ENCODE measurements around the gene CACNB4. TPM values are rescaled to one million over a fixed set of nuclear protein-coding genes. Genes with fewer than 3 reads are reported as not detected.

The CACNB4 gene
- total and polyA plus RNA-seq, 10 of the 15 experiments (the other 5 are each of a cell fraction or from before 2014, with no cell fraction given): 2.0 to 21.6 (median 9.3) TPM

GRCh38 chr2:152126664-152127063, 27.8 kb upstream of the CACNB4 start:
- ATAC-seq: no peak; the same call in 2 of the 3 replicates
- H3K4me2 ChIP-seq (ENCODE audit: control insufficient read depth, insufficient read depth): no peak overlapping the region
- in situ Hi-C loops (cut with MboI): no loop called here
- intact Hi-C loops (cut with micrococcal nuclease; ENCODE audit: unreplicated experiment): no loop called here
- ChIA-PET RAD21 (ENCODE audit: unreplicated experiment) (no interaction called here), CTCF (interaction anchor here (1.1 kb wide), 1 partner anchor 90 kb away, joined by 3 read pairs; no protein-coding TSS in a partner anchor), SMC1A (ENCODE audit: uncharacterized antibody, unreplicated experiment) (interaction anchor here (1.1 kb wide), 1 partner anchor 17 kb away, joined by 5 read pairs; no protein-coding TSS in a partner anchor), POLR2A (no interaction called here)
- H2AFZ ChIP-seq (ENCODE audit: control insufficient read depth, low read depth, low read length): no peak overlapping the region
- H3K9ac ChIP-seq (ENCODE audit: control insufficient read depth, insufficient read depth, low read length): no peak overlapping the region
- no peak overlapping the region for H3K4me3 ChIP-seq
- H3K9me3 ChIP-seq (replicated peaks; ENCODE audit: control insufficient read depth, insufficient read depth, low read length): no peaks in the 10 kb centered on the region
- no peaks in the 10 kb centered on the region for H3K79me2 ChIP-seq (ENCODE audit: control insufficient read depth, insufficient read depth, low read length)
- BruUV-seq (replicated peaks): no TSS peak
- no peaks in the 10 kb centered on the region for H3K4me1 ChIP-seq (ENCODE audit: control insufficient read depth, insufficient read depth, low read length)
- H4K20me1 ChIP-seq (ENCODE audit: control insufficient read depth, insufficient read depth): no peaks in the 10 kb centered on the region
- no peaks in the 10 kb centered on the region for H3K27me3 ChIP-seq (replicated peaks in 1 of 2; ENCODE audit: control insufficient read depth in 2 of 2, insufficient read depth in 2 of 2, low read length in 1 of 2)
- DNase-seq (ENCODE audit: low read depth, low spot score): no peak
- no peaks in the 10 kb centered on the region for H3K36me3 ChIP-seq (ENCODE audit: control insufficient read depth in 2 of 2, insufficient read depth in 2 of 2, low read length in 1 of 2)
- FAIRE-seq: no peak
- 96% methylated on average over 4 of the region's 4 CpGs for WGBS (ENCODE audit: insufficient coverage, insufficient replicate concordance, low lambda C conversion rate, missing lambda C conversion rate)
- TF ChIP-seq BCL11A (IDR thresholded peaks at IDR 0.05; ENCODE audit: low read depth, low read length) (no peak), NFYB (IDR thresholded peaks at IDR 0.05; ENCODE audit: insufficient read depth, low read depth, low read length) (peak; percentile 45; the same call in 1 of the 2 replicates)
- no peak overlapping the region for H3K27ac ChIP-seq (ENCODE audit: control insufficient read depth, insufficient read depth)

DNA sequence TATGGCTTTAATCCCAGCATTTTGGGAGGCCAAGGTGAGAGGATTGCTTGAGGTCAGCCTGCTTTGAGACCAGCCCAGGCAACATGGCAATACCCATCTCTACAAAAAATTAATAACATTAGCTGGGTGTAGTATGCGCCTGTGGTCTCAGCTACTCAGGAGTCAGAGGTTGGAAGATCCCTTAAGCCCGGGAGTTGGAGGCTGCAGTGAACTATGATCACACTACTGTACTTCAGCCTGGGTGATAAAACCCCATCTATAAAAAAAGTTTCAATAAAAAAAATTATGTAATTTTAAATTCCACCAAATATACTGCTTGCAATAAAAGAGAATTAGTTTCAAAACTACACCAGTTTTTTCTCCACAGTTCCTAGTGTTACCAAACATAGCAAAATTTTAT, 23.3 kb upstream of the CACNB4 start:
- in situ Hi-C loops (cut with MboI): no loop called here

More for the DNA sequence above, 23.3 kb upstream of the CACNB4 start:
- Histone ChIP-seq H3K4me1 (ENCODE audit: control insufficient read depth, insufficient read depth, low read length) (no peaks in the 10 kb centered on the region), H3K9me3 (replicated peaks; ENCODE audit: control insufficient read depth, insufficient read depth, low read length) (no peaks in the 10 kb centered on the region), H2AFZ (ENCODE audit: control insufficient read depth, low read depth, low read length) (no peak overlapping the region), H3K4me2 (ENCODE audit: control insufficient read depth, insufficient read depth) (no peak overlapping the region), H3K27ac (ENCODE audit: control insufficient read depth, insufficient read depth) (no peak overlapping the region), H3K9ac (ENCODE audit: control insufficient read depth, insufficient read depth, low read length) (no peak overlapping the region), H3K79me2 (ENCODE audit: control insufficient read depth, insufficient read depth, low read length) (no peaks in the 10 kb centered on the region), H4K20me1 (ENCODE audit: control insufficient read depth, insufficient read depth) (no peaks in the 10 kb centered on the region), H3K36me3 (ENCODE audit: control insufficient read depth in 2 of 2, insufficient read depth in 2 of 2, low read length in 1 of 2) (no peaks in the 10 kb centered on the region; a peak in 1 of 4 replicates), H3K27me3 (replicated peaks in 1 of 2; ENCODE audit: control insufficient read depth in 2 of 2, insufficient read depth in 2 of 2, low read length in 1 of 2) (no peaks in the 10 kb centered on the region), H3K4me3 (no peak overlapping the region)
- DNase-seq (ENCODE audit: low read depth, low spot score) (no peak), ATAC-seq (no peak), FAIRE-seq (no peak)
- RAD21 ChIA-PET (ENCODE audit: unreplicated experiment): interaction anchor here (0.7 kb wide), 1 partner anchor 600 kb away, joined by 3 read pairs; no protein-coding TSS in a partner anchor
- intact Hi-C loops (cut with micrococcal nuclease; ENCODE audit: unreplicated experiment): no loop called here
- no TSS peak for BruUV-seq (replicated peaks)
- POLR2A ChIA-PET: no interaction called here
- CTCF ChIA-PET: interaction anchor here (1.5 kb wide), 1 partner anchor 76 kb away, joined by 4 read pairs; no protein-coding TSS in a partner anchor
- 97% methylated on average over 2 of the region's 2 CpGs for WGBS (ENCODE audit: insufficient coverage, insufficient replicate concordance, low lambda C conversion rate, missing lambda C conversion rate)
- SMC1A ChIA-PET (ENCODE audit: uncharacterized antibody, unreplicated experiment): interaction anchor here (0.7 to 0.9 kb wide), 2 partner anchors 45 to 75 kb away, joined by 3 to 4 read pairs; no protein-coding TSS in a partner anchor
- TF ChIP-seq, protein P1, sequence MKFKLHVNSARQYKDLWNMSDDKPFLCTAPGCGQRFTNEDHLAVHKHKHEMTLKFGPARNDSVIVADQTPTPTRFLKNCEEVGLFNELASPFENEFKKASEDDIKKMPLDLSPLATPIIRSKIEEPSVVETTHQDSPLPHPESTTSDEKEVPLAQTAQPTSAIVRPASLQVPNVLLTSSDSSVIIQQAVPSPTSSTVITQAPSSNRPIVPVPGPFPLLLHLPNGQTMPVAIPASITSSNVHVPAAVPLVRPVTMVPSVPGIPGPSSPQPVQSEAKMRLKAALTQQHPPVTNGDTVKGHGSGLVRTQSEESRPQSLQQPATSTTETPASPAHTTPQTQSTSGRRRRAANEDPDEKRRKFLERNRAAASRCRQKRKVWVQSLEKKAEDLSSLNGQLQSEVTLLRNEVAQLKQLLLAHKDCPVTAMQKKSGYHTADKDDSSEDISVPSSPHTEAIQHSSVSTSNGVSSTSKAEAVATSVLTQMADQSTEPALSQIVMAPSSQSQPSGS (IDR thresholded peaks at IDR 0.05; ENCODE audit: low read length): no peak
- no peak for TF ChIP-seq SUZ12 (IDR thresholded peaks at IDR 0.05; ENCODE audit: unreplicated experiment)
- TF ChIP-seq SIX5 (IDR thresholded peaks at IDR 0.05; ENCODE audit: low read depth, low read length, severe bottlenecking): no peak
- no peak for TF ChIP-seq KAT2A (conservative IDR thresholded peaks at IDR 0.05; ENCODE audit: control insufficient read depth, low read depth, low read length)
- TF ChIP-seq TCF12 (IDR thresholded peaks at IDR 0.05; ENCODE audit: low read depth, low read length): no peak
- no peak for TF ChIP-seq BCLAF1 (IDR thresholded peaks at IDR 0.05)
